Stimulated activated CD4-positive, alpha-beta T cell treated with anti-CD3 and anti-CD28 coated beads, Interleukin-12 subunit alpha, Interleukin-12 subunit beta, amount 100 ng/mL, for 4 hours (primary cell): ENCODE measurements around the gene TRERF1.

ENCODE experiments used
- DNase-seq: peaks from one replicate; pipeline ENCODE4 v3.0.0-alpha.2; 2020

TRERF1 gene

DNA sequence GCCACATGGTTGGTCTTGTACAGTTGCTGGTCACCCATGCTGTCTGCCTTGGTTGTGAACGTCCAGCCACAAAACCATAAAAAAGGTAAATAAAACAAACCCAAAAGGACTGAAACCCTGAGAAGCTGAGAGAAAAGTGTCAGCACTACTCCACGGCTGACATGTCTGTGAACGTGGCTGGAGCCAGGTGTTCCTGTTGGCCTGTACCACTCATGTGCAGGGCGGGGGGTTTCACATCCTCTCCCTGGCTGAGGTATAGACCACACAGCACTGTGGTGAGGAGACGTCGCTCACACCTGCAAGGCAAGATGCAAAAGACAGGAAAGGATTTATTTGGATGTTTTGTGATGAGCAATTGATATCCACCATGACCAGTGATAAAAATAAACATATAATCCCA lies 182.2 kb downstream of the TRERF1 start:
- no peak for DNase-seq

DNA sequence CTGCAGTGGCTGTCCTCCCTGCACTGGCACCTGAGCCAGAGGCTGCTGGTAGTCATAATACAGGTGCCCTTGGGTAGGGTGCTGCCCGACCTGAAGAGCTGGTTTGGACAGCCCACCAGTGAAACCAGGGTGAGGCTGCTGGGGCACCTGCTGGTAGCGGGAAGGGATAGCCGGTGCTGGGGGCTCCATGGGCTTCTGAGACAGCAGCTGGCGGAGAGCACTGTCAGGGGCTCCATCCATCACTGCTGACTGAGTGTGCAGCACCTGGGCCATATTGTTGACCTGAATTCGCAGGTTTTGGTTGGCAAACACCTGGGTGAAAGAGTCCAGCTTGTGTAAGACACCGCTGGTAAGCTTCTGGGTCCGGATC lies 182.9 kb downstream of the TRERF1 start:
- no peak for DNase-seq

DNA sequence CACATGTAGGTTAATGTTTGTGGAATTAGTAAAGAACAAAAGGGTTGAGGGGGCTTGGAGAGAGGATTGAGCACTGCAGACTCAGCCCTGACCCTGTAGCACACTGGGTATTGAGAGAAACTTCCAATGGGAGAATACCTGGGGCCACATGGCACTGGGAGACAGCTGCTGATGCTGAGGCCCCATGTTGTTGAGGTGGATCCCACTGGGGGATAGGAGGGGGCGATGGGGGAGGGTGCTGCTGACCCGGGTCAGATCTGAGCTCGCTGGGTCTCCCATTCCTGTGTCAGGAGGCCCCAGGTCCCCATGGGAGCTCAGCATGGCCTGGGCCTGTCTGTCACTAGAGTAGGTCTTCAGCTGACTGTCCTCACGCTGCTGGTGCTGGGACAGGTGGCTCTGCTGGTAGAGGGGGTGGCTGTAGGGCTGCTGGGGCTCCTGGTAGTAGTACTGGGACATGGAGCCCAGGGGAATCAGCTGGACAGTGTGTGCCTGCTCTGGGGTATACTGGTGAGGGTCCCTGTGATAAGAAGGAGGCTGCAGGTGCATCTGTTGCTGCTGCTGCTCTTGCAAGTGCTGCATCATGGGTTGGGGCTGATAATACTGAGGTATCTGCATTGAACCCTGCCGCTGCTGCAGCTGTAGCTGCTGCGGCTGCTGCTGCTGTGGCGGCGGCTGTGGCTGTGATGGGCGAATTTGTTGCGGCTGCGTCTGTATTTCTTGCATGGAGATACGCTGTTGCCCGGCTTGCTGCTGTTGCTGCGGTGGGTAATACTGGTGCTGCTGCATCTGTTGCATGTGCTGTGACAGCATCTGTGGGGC lies 183.5 kb downstream of the TRERF1 start:
- DNase-seq, result no peak

DNA sequence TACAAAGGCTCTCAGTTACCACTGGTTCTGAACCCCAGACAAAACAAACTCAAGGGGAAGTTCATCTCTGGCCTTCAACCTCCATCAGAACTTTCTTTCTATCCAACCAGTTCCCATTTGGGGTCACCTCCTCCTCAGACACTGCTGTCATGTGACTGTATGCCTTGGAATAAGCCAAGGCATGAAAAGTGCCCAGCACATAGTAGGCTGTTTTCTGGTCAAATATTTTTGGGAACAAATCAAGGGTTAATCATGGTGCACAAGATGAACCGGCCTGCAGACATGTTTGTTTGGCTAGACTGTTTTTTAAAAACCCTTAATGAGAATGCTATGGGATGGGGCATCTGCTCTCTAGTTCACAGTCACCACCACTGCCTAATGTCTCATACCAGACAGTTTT lies 185.2 kb downstream of the TRERF1 start:
- no peak for DNase-seq

DNA sequence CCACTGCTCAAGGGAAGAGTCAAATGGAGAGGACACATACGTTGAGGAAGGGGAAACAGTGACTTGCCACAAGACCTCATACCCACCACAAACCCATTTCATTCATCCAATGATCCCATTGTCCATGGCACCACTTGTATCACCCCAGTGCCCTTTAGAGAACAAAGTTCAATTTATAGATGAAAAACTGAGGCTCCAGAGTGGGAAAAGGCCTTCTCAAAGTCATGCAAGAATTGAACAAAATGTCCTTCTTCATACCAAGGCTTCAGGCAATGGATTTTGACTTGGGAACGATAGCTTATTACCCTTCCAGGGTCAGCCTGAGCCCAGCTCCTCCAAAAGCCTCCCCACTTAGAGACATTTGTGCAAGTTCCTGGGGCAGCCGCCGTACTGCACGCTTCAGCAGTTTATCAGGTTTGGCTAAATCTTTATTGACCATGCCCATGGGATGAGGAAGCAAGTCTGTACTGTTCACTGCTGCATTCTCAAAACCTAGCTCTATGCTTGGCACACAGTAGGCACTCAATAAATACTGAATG lies 186.8 kb downstream of the TRERF1 start:
- no peak for DNase-seq

DNA sequence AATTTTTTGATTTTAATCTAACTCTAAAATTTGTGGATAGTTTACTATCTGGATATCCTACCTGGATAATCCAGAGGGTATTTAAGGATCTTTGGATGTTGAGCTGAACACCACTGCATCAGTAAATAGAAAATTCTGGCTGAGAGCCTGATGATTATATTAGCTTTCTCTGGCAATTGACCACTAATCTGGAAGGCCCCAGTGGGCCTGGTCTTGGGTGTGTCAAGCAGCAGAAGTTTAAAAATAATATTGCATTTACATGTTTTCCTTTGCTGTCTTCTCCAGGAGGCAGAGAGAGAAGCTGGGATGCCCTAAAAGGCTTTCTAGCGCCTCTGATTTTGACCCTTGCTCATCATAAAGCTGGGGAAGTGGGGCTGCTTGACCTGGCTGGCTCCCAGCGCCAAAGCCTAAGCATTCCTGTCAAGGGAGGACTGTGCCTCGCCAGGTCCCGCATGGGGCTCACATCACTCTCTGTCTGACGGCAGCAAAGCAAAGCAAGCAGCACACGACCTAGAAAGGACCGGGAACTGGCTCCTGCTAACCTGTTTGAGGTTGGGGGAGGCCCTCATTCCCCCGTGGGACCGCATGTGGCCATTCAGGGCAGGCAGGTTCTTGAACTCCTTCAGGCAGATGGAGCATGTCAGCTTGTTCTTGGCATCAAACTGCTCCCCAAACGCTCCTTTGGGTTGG lies 187.4 kb downstream of the TRERF1 start:
- DNase-seq, result no peak

DNA sequence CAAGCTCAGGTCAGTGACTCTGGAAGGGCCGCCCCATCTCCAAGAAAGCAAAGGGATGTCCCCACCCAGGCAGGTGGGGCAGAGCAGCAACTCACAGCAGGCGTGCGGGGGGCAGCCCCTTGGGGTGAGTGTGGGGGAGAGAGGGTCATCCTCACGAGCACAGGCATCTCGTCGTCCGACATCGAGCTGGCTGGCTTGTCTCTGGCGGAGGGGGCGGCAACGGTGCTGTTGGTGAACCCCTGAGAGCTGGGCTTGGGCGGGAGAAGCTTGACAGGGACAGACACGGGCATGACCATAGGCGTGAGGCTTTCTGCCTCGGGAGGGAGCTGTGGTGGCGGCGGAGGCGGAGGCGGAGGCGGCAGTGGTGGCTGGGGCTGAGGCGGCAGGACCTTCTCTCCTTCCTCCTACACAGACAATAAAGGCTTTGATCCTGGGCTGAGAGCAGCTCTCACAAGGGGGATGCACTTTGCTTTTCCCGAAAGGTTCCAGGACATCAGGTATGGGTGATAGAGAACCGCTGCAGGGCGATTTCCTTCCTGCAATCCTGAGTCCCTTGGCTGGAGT lies 188.5 kb downstream of the TRERF1 start:
- no peak for DNase-seq

DNA sequence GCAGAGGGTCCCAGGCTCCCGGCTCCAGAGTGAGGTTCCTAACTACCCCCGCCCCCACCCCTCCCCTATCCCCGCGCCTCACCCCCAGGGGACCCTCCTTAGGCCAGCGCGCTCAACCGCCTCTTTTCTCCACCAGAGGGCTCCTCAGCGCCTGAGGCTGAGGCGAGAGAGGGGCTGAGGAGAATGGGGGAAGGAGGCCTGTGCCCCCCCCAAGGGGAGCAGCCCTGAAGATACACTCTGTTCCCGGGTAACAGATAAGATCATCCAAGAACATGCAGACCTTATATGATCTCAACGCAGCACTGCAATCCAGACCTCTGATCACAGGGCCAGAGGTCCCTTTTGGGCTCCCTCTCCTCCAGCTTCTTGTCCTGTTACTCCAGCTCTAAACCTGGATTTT lies 190.8 kb downstream of the TRERF1 start:
- peak; percentile 51 for DNase-seq

DNA sequence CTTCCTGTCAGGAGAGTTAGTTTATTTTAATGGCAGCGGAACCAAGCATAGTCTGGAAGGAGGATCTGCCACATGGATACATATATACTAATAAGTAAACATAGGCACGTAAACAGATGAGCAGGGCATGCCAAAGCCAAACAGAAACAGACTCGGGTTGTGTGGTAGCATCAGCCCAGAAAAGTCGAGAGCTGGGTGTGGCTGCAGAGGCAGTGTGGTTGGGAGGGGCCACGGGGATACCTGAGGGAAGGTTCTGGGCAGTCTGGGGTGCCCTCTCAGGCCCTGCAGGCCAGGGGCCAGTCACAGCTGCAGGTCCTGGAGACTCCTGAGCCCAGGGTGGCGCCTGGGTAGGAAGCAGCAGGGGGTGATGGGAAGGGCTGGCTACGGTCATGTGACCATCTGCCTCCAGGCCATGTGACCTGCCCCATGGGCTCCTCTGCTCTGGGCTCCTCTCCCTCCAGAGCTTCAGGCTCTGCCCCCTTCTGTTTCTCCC lies 191.3 kb downstream of the TRERF1 start:
- DNase-seq, result no peak

DNA sequence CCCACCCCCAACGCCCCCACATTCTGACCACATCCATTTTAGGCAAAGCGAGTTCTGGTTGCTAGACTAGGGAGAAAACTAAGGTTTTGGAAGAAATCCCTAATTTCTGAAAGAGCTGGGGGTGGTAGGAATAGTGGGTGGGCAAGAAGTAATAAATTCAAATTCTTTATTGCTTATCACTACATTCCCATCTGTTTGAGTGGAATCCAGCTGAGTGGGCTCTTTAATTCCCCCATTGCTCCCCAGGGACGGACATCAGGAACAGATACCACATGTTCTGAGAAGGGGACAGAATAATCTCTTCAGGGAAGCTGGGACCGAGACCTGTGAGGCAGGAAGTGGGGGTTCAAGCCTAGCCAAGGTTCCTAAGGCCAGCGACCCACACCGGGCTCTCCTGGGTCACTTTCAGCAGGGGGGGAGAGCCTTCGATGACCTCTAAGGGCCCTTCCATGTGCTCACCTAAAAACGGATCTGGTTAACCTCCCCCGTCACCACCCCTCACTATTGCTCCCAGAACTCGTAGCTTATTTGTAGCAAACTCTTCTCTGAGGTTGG lies 191.8 kb downstream of the TRERF1 start:
- no peak for DNase-seq

DNA sequence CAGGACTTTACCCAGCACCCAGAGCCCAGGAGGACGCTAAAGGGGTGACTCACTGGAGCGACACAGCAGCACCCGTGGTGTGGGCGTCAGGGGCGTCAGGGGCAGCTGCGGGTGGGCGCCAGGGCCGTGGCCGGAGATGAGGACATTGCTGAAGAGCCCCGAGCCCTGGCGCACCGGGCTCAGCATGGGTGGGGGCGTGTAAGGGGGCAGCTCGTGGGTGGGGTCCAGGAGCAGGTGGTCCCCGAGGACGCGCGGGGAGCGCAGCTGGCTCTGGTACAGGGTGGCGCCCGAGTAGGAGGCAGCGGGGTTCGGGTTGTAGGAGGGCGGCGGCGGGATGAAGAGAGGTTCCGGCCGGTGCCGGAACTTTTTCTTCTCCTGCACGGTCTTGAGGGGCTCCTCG lies 192.4 kb downstream of the TRERF1 start:
- DNase-seq, result no peak

DNA sequence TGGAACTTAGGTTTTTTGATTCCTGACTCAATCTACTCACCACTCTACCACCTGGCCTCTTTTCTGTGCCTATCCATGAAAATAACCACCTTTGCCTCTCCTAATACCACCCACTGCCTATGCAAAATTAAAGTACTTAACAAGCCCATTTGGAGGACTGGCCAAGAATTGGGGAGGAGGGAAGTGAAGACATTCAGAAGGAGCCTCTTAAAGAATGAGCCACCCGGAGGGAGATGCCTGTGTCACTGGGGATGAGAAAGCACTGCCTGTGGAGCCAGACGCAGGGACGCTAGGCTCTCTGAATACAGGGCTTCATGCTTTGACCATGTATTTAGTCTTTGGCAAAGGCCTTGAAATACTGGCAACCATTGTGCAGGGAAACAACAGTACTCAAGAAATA lies 194.1 kb downstream of the TRERF1 start:
- DNase-seq, result no peak

DNA sequence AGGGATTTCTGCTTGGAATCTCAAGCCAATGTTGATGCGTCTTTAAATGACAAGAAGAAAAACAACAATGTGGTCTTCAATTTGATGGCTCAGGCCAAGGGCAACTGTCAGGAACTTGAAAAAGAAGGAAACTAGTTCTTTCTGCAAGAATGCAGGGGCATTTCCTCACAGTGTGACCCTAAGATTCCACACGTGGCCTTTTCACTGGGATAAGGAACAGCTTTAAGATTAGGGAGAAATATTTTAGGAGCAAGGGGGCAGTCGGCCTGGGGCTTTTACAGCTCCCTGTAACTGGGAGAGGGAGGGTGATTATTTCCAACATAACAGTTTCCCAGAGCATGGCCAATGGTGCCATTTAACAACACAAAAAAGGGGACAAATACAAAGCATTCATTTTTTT lies 194.7 kb downstream of the TRERF1 start:
- no peak for DNase-seq

DNA sequence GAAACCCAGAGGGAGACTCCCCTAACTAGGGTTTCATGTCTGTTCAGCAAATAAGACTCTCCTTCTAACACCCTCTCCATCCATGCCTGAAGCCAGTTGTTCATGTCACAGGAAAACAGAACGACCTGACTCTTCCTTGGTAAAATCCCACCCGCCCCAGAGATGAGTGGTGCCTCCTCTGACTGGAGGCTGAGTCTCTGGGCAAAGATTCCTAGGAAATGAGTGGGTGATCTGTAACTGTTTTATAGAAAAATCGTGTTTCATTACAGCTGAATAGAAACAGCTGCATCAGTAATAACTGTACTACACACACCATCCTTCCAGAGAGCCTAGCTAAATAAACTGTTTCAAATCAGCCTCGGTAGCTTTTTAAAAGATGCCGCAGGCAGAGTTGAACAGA lies 196.7 kb downstream of the TRERF1 start:
- no peak for DNase-seq

DNA sequence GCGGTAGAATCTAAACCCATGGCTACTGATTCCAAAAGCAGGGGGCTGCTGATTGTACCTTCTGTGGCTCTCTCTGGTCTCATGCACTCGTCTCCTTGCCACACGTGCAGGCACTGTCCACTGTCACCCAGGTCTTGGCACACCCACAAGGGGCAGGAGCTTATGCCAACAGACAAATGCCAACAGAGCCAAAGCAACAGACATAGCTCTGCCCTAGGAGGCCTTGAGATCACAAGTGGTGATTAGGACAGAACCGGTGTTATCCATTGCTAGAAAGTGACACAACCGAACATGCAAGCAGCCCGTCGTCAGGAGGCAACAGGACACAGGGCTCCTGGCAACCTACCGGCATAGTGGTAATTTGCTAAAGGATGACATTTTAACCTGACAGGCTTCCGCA lies 197.2 kb downstream of the TRERF1 start:
- no peak for DNase-seq

DNA sequence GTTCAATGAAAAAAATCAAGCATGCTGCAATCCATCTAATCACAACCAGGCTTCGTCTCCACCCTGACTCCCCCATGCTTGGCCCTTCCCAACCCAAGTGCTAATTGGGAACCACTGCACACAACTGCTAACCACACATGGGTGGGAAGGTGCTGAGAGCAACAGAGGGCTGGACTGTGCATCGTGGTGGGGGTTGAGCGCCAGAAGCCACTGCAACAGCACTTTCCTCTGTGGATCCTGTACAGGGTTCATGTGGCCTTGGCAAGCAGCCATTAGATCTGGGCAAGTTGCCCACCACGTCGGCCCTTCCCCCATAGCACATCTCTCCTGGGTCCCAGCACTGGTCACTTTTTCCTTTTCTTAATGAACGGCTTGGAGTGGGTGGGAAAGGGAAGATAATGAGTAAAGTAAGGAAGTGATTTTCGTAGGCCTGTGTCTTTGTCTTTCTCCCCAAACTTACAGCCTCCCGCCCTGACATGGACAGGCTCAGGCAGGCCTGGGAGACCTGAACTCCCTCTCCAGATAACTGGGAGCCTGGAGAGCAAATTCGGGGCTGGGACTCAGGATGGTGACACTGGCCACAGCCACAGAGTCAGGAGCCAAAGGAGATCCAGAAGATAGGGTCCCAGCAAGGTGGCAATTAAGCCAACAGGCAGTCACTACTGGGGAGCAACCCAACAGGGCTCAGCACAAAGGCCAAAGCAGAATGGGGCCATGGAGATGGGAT lies 199.7 kb downstream of the TRERF1 start:
- DNase-seq, result no peak

DNA sequence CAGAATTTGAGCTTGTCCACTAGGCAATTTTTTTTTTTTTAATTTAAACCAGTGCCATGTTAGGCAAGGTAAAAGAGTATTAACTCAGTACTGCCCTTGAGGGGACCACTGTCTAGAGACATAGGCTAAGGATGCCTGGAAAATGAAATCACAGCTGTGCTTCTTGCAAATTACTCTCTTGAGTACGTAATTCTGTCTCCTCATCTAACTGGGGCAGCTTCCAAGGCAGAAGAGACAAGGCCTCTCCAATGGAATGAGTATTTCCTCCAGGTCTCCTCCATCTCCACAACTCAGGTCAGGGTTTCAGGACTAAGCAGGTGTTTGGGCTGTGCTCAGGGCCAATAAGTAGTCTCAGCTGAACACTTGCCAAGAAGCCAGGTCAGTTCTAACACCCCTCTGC lies 200.2 kb downstream of the TRERF1 start:
- DNase-seq, result no peak

DNA sequence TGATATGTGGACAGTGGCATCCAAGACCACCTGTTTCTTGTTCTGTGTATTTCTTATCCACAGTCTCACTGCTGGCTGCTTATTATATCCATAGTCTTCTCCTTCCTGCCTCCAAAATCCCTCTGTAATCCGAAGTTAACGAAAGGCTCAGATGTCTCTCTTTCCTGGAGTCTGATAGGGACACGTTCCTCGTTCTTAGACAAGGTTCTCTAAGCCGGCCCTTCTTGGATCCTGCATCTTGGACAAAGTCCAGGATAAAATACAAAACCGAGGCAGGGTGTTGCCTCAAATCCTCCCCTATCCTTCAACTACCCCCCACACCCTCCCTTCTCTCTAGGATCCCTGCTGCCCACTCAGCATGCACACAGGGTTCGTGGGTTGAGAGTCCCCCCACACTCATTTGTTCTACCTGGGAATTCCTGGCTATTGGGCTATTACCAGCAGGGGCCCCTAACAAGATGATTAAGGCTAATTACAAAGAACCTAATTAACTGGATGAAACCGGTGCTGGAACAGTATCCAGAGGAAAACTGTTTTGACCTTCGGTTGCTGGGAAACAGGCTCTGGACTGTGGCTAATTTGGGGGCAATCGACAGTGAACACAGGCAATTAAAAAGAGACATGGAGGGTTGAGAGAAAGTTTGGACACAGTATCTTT lies 201.3 kb downstream of the TRERF1 start:
- no peak for DNase-seq

DNA sequence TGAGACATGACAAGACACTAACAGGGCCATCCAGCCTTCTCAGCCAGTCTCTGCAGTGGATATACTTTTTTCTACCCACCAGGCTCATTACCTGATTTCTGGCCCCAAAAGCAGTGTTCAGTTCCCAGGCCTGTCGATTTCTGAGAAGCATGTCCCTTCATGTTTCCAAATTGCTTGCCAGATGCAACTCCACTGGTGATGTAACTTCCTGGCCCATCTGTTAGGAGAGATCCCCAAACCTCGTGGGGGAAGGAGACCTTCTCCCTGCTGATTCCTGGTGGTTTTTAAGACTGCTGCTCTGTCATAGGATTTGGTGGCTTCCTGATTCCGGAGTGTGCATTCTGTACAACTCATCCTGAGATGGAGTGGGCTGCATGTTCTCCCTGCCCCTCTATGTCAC lies 202.4 kb downstream of the TRERF1 start:
- no peak for DNase-seq

DNA sequence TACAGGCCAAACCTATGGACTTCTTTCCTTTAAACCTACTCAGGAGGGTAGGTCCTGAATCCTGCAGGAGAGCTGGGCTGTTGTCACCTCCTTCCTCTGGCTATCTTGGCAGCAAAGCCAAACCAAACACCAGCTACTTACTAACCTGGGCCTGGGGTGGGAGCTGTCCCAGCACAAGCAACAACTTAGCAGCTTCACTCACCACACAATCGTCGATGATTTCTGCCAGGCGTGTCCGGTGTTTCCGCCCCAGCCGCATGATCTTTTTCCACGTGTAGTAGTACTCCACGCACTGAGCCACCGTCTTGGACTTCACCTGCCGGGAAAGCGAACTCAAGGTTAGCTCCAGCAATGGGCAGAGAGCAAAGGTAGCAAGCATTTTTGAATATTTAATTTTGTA lies 208.7 kb downstream of the TRERF1 start:
- no peak for DNase-seq

DNA sequence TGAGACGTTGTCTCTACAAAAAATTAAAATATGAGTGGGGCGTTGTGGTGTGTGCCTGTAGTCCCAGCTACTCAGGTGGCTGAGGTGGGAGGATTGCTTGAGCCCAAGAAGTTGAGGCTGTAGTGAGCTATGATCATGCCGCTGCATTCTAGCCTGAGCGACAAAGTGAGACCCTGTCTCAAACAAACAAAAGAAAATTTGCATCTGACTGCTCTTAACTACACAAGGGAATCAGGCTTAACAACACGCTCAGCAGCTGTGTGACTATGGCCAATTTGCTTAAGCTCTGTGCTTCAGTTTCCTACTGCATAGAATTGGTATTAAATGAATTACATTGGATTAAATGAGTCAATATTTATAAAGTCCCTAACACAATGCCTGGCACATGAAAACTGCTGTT lies 209.8 kb downstream of the TRERF1 start:
- no peak for DNase-seq

DNA sequence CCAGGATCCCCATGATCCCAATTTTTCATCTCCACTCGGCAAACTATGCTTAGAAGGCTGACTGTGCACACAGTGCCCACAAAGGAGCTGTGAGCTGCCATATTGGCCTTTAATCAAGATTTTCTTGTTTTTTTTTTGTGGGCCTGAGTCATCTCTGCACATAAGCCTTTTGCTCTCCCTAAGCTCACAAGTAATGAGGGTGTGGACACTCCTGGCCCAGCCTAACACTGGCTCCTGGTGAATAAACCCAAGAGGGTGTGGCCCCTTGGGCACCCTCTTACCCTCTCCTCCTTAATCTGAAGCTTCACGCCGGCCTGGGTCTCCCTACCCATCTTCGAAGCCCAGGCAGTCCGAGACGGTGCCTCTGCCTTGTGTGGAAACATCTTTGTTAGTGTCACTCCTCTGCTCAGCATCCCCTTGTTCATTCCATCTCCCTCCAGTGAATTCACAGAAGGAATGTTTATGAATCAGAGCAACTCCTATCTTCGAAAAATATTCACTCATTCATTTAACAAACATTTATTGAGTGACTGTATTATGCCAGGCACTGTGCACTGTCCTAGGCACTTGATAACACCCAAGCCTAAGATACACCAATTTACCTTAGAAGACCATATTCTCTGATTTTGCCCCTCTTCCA lies 211.9 kb downstream of the TRERF1 start:
- DNase-seq, result no peak
